Stimulated activated CD8-positive, alpha-beta memory T cell treated with anti-CD3 and anti-CD28 coated beads, Interleukin-12 subunit alpha, Interleukin-12 subunit beta, amount 100 ng/mL, for 1 hour (primary cell): ENCODE data around the gene NDUFA9.
A peak's percentile ranks its signal among the peaks of the same experiment; 100 is the strongest.

ENCODE experiments used
- DNase-seq: peaks from one replicate; pipeline ENCODE4 v3.0.0-alpha.2; 2020; ENCODE audit warnings: low read depth

NDUFA9 gene

GRCh38 chr12:4648501-4649357 lies at the start of gene NDUFA9, which contains the start of gene AKAP3:
TSS of gene NDUFA9 (plus strand) at chr12:4649114. CDS start at chr12:4649127, 13 bp downstream.
TSS of gene AKAP3 (minus strand) at chr12:4649051. CDS start at chr12:4638196, 10,855 bp downstream.
- DNase-seq, result peak; percentile 59

DNA sequence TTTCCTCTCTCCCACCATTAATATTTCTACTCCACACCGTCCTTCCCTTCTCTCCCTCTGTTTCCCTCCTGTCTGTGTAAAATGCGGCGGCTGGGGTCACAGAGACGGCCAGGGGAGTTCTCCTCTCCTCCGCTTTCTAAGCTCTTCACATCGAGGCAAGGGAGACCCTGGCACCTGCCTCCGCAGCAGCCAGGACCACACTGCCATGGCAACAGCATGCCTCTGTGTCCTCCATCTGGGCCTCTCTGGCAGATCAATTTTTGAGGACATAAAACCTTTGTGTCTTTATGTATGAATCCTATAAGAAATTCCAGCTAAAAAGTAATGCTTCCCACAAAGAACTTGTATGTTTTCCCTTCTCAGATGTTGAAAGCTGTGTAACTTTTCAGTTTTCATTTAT lies 45.5 kb upstream of the NDUFA9 start:
- DNase-seq, result no peak

GRCh38 chr12:4603946-4604345 lies 45.0 kb upstream of the NDUFA9 start:
- DNase-seq, result no peak

- peak; percentile 61 for DNase-seq
Measured at GRCh38 chr12:4604684-4605193, 44.2 kb upstream of the NDUFA9 start.

- DNase-seq, result no peak
Measured at GRCh38 chr12:4607056-4607455, 41.9 kb upstream of the NDUFA9 start.

DNA sequence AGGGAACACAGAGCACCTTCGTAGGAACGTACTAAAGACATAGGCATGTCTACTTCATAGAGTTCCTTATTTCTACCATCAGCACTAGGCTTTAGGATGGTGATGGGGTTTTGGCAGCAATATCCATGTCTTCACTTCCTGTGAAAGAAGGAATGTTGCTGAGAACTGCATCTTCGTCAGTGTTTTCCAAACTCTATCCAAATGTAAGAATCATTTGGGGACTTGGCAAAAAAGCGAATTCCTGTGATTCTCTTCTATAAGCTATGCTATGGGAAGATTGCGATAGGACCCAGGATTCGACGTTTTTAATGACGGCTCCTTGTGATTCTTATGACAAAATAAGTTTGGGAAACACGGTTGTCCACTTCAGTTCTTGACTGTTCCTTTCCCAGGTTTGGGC lies 39.8 kb upstream of the NDUFA9 start:
- no peak for DNase-seq

DNA sequence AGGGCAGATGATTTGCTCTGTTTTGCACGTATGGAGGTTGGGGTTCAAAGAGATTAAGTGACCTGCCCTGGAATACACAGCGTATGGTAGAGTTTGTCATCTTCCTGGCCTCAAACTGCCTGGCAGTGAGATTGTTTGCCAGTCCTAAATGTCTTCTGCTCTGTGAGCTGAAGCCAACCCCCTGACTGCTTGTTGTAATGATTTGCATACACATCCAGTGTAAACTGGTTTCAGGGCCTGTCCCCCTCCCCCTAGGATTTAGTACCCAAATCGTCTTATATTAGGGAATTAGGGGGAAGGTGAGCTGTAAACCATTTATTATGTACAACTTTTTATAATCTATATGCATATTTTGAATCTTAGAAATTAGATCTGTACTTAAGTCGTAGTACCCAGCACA lies 38.4 kb upstream of the NDUFA9 start:
- no peak for DNase-seq

DNA sequence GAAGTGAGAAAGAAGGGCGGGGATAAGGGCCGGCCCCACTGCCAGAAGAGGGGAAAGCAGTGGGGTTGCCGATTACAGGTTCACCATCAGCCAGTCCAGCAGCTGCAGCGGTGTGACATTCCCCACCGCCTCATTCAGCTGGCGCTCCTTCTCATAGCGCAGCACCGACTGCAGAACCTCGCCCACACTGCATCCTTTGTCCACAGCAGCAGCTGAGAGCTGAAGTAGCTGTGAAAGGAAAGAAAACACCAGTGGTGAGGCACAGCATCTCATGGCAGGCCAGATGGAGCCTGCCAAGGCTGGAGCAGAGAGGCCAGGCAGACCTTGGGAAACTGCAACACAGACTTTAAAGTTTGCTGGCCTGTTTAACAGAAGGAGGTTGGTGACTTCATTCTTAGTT lies 33.2 kb upstream of the NDUFA9 start:
- no peak for DNase-seq

DNA sequence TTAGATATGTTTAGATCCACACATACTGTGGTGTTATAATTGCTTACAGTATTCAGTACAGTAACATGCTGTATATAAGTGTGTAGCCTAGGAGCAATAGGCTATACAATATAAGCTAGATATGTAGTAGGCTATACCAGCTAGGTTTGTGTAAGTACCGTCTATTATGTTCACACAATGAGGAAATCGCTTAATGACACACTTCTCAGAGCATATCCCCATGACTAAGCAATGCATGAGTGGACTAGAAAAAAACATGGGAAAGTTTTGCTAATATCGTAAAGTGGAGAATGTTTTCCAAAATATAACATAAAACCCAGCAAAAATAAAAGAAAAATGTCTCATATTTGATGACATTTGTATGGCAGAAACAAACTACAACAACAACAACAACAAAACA lies 27.4 kb upstream of the NDUFA9 start:
- no peak for DNase-seq

DNA sequence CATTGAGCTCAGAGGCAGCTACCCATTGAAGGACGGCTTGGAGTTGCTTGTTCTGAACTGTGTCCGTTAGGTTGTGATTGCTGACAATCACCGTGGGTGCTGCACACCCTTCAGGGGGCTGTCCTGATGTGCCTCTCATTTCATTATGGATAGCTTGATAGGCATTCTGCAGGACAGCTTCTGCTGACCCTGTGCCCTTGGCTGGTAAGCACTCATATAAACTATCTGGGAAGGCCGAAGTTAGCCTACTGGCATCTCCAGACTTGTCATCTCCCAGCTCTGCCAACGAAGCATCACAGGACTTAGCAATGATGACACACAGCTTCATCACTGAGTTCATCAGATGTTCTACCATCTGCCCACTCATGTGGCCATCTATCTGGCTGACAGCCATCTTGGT lies 22.4 kb upstream of the NDUFA9 start:
- no peak for DNase-seq

GRCh38 chr12:4628406-4628805 lies 20.5 kb upstream of the NDUFA9 start:
- no peak for DNase-seq

DNA sequence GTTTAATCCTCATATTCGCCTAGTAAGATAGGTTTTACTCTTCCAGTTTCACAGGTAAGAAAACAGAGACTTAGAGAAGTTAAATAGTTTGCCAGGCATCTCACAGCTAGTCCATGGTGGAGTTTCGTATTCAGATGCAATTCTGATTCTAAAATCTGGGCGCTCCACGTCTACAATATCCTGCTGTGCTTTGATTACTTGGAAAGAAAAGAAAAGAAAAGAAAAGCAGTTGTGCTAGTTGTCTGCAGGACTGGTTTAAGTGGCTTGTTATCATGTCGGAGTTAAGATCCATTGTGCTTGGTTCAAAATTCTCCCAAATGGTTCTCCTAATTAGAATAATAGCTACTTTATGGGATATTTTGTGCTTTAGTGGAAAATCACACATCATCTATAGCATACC lies 18.7 kb upstream of the NDUFA9 start:
- DNase-seq, result no peak

DNA sequence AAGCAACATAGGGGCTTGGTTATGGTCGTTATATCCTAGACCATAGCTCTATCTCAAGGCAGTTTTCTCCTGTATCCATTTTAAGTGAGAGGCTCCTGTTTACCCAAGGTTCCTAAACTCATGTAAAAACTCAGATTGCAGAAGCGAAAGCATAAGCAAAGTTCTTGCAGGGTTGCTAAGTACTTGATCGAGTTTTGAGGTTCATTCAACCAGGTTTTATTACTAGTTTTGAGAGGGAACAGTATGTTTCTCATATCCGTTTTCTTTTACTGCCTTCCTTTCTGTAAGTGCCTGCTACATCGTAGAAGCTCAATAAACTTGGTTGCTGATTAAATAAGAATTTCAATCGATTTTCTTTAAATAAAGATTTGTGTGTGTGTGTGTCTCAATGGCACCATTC lies 5.2 kb upstream of the NDUFA9 start:
- DNase-seq, result no peak

- no peak for DNase-seq
Measured at GRCh38 chr12:4645023-4645422, 3.9 kb upstream of the NDUFA9 start.

- no peak for DNase-seq
Measured at GRCh38 chr12:4648104-4648500, 812 bp upstream of the NDUFA9 start.

- DNase-seq, result no peak
Measured at GRCh38 chr12:4649358-4649661, 396 bp downstream of the NDUFA9 start.

DNA sequence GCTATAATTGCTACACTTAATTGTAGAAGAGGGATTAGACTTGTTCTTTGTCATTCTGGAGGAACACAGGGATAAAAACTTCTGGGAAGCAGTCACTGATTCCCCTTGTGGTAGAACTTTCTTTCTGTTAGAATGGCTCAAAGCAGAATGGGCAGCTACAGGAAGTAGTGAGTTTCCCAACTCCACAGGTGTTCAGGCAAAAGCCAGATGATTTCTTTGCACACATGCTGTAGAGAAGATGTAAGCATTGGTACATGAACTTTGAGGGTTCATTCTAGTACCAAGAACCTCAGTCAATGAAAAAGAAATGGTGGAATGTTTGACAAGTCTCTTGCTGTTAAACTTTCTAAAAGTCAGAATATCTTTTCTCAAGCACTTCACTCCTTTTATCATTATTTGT lies 4.3 kb downstream of the NDUFA9 start:
- DNase-seq, result no peak

DNA sequence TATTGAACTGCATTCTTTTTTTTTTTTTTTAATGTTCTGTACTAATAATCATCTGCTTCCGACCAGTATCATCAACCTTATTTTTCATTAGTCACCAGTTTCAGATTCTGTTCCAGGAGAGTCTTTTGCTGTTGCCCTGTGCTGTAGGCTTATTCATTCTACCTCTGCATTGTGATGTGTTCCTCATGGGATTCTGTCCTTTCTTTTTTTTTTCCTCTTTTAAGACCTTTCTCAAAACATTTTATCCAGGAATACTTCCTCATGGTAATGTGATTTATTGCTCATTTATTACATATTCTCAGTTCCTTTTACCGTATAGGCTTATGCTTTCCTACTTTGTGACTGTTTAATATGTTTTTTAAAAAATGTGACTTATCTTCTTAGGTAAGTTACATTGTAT lies 4.8 kb downstream of the NDUFA9 start:
- DNase-seq, result no peak

DNA sequence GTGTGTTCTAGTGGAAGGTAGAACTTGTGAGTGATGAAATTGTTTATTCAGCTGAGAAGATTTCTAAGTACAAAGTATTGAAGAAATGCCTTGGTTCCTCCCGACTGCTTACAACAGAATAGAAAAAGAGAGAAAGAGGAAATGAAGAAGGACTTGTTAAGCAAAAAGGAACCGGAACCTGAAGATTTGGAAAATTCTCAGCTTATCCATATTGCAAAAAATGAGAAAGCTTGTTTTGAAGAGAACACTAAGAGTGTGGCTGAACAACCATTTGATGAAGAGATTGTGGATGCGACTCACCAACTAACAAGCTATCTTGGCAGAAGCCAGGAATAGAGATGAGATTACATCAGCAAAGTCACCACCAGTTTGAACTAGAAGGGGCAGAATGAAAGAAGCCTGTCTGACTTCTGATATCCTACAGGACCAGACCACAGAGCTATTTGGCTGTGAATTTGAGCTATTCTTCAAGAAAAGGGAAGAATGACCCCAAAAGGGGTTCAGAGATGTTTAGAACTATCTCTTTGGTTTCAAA lies 15.1 kb downstream of the NDUFA9 start:
- DNase-seq, result no peak

GRCh38 chr12:4665236-4665635 lies 16.3 kb downstream of the NDUFA9 start:
- DNase-seq, result no peak

DNA sequence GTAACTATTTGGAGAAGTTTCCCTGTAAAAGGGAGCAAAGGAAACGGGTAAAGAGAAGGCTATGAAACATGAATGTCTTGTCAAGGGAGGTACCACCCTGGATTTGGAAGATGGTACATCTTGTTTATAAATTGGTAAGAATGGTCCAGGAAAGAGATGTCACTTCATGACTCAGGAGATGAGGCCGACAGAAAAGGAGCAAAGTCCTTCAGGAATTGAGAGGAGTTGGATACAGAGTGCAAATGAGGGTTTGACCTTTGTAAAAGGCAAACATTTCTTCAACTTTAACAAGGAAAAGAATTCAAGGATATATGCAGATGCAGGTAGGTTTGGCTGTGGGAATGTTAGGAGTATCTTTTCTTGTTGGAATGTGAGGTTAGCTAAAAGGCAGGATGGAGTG lies 30.8 kb downstream of the NDUFA9 start:
- DNase-seq, result no peak

DNA sequence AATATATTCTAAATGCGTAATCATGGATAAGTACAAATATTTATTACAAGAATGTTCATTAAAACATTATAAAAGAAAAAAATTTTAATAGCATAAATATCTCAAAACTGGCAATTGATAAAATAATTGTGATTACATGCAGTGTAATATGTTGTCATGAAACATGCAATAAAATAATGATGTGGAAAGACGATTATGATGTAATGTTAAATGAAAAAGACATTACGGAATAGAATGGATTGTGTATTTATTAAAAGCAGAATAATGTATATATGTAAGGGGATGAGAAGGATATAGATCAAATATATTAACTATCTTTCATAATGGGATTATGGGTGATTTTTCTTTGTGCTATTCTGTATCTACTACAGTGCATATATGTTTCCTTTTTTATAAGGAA lies 32.8 kb downstream of the NDUFA9 start:
- no peak for DNase-seq

DNA sequence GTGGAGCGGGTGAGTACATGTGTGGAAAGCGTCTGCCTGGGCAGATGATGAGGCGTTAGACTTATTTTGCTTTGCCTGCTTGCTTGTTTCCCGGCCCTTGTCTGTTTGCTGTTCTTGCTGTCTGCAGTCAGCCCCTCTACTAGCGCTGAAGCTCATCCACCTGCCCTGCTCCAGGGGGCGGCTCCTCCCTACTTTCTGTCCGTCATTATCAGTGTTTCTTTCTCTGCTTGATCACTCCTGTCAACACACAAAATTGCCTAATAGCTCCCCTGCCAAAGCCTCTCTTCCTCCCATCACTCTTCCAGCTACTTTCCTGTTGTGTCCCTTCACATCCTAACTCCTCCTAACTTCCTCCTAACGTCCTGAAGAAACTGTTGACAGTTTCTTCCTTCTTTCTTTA lies 36.4 kb downstream of the NDUFA9 start:
- DNase-seq, result no peak

DNA sequence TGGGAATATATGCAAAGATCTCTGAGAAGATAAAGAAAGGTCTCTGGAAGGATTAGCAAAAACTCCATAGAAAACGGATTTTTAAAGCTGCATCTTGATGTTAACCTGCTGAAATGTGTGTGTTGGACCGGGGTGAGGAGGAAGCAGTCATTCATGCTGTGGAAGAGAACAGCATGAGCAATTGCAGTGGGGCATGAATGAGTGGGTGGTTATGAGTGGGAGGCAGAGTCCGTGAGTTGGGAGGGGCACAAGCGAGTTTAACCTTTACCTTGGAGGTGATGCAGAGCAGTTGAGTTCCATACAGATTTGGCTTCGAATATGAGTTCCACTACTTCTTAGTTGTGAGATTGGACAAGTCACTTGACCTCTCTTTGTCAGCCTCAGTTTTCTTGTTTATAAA lies 41.8 kb downstream of the NDUFA9 start:
- no peak for DNase-seq
